HG03342 (cell line): ENCODE results near the gene PRSS33.

Source experiments
- ATAC-seq: cut with Tn5 transposase; IDR thresholded peaks from one replicate; pipeline ENCODE4 v1.9.1; 2021; ENCODE audit warnings: mild to moderate bottlenecking, moderate library complexity; ENCODE audit not compliant: unreplicated experiment

Gene PRSS33

GRCh38 chr16:2745116-2745890, 42.1 kb downstream of the PRSS33 start:
- no peak for ATAC-seq

- ATAC-seq, result no peak
Observed at GRCh38 chr16:2744711-2745110, 42.6 kb downstream of the PRSS33 start.

GRCh38 chr16:2743007-2743810, 44.2 kb downstream of the PRSS33 start:
- ATAC-seq, result no peak

- no peak for ATAC-seq
Observed at GRCh38 chr16:2742323-2743006, 44.9 kb downstream of the PRSS33 start.

GRCh38 chr16:2741168-2741567, 46.2 kb downstream of the PRSS33 start:
- no peak for ATAC-seq

- no peak for ATAC-seq
Observed at GRCh38 chr16:2740476-2740875, 46.9 kb downstream of the PRSS33 start.

GRCh38 chr16:2739625-2740430, 47.5 kb downstream of the PRSS33 start:
- no peak for ATAC-seq

- no peak for ATAC-seq
Observed at GRCh38 chr16:2738615-2739014, 48.7 kb downstream of the PRSS33 start.

- ATAC-seq, result no peak
Observed at GRCh38 chr16:2737895-2738418, 49.4 kb downstream of the PRSS33 start.

GRCh38 chr16:2737238-2737605, 50.1 kb downstream of the PRSS33 start:
- no peak for ATAC-seq

GRCh38 chr16:2736476-2737237, 50.7 kb downstream of the PRSS33 start:
- ATAC-seq, result no peak

- no peak for ATAC-seq
Observed at GRCh38 chr16:2734844-2735515, 52.4 kb downstream of the PRSS33 start.
